Hepatic stellate cell (primary cell): ENCODE measurements around the gene SRD5A2.

Experiments used
- DNase-seq: peaks from one replicate; pipeline ENCODE4 v3.0.0; 2011; ENCODE audit warnings: low spot score

The SRD5A2 gene, protein sequence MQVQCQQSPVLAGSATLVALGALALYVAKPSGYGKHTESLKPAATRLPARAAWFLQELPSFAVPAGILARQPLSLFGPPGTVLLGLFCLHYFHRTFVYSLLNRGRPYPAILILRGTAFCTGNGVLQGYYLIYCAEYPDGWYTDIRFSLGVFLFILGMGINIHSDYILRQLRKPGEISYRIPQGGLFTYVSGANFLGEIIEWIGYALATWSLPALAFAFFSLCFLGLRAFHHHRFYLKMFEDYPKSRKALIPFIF

DNA sequence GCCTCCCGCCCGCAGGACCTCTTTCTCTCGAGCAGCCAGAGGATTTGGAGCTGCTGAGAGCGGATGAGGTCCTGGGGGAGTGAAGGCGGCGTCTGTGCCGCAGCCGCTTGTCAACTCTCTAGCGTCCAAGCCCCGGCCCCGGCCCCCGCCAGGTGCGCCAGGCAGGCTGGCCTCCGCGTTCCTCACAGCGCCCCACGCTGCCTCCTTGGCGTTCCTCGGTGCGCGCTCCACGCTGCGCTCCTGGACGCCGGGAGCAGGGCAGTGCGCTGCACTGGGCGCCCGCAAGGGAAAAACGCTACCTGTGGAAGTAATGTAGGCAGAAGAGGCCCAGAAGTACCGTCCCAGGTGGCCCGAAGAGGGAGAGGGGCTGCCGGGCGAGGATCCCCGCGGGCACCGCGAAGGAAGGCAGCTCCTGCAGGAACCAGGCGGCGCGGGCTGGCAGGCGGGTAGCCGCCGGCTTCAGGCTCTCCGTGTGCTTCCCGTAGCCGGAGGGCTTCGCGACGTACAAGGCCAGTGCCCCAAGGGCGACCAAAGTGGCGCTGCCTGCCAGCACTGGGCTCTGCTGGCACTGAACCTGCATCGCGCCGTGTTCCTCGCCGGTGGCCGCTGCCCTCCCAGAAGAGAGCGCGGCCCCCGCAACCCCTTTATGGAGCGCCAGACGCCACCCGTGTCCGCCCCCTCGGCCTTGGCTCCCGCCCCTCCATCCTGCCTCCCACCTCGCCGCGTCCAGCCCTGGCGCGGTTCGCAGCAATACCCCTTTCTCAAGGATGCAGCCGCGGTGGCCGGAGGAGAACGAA lies at the start of gene SRD5A2:
Gene SRD5A2 (minus strand): TSS at position 618 of the 797 bp plus-strand sequence. CDS start 38 bp downstream, at position 580.
- no peak for DNase-seq

DNA sequence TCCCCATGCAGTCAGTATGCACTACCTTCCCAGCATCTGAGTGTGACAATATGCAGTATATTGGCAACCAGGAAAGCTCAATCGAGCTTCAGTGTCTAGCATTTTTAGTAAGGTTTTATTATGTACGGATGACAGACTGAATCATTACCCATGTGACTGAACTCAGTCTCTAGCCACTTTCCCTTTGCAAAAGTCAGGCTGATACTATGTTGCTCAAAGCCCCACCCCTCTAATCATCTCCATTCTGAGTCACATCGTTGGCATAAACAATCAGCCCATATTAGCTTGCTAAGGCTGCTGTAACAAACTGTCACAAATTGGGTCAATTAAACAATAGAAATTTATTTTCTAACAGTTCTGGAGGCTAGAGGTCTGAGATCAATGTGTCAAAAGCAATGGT lies 25.8 kb upstream of the SRD5A2 start:
- no peak for DNase-seq

DNA sequence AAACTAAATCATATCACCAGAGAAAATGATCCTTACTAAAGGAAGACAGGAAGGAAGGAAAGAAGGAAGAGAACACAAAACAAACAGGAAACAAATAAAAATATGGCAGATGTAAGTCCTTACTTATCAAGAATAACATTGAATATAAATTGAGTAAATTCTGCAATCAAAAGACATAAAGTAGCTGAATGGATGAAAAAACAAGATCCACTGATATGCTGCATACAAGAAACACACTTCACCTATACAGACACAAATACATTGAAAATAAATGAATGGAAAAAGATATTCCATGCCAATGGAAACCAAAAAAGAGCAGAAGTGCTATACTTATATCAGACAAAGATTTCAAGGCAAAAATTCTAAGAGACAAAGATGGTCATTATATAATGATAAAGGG lies 18.0 kb upstream of the SRD5A2 start:
- DNase-seq = no peak

DNA sequence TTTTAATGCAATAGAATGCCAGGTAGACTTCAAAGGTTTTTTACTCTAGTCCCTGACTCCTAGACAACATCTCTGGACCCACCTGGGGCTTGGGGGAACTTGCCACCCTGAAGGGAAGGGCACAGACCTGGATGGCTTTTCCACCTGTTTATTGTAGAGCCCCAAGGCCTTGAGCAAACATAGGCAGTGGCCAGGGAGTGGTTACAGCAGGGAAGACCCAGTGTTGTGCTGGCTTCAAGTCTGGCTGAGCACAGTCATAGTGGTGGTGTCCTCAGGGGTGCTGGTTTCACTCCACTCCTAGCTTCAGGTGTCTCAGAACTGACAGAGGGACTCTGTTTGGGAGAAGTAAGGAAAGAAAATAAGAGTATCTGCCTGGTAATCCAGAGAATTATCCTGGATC lies 5.5 kb upstream of the SRD5A2 start:
- DNase-seq = no peak

- no peak for DNase-seq
These were observed 522 bp upstream of the SRD5A2 start for GRCh38 chr2:31581124-31581795.

DNA sequence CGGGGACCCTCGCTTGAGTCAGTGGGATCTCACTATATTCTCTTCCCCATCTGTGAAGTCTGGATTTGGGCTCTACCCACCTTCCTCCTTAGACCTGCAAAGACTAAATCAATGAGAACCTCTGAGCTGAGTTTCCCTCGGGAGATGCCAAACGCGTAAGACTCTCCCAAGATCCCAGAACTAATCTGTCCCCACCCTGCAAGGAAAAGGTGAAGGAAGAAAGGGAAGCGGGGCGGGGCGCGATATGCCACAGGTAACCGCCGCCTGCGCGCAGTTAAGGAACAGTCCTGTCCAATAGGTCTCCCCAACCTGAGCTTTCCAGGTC lies 780 bp downstream of the SRD5A2 start:
- DNase-seq = no peak

DNA sequence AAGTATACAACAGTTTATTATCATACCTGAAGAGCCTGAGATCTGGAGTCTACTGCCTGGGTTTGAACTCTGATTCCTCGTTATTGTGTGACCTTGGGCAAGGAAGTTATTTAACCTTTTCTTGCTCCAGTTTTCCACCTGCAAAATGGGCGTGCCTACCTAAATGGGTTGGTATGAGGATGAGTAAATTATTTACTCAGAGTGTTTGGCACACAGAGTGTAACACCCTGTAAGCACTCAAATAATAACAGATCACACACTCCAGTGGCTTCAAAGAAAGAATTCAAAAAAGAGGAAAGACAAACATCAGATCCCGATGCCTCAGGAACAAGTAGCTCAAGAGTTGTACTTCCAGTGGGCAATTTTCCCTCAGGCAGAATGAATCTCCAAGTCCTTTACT lies 2.4 kb downstream of the SRD5A2 start:
- DNase-seq = no peak

DNA sequence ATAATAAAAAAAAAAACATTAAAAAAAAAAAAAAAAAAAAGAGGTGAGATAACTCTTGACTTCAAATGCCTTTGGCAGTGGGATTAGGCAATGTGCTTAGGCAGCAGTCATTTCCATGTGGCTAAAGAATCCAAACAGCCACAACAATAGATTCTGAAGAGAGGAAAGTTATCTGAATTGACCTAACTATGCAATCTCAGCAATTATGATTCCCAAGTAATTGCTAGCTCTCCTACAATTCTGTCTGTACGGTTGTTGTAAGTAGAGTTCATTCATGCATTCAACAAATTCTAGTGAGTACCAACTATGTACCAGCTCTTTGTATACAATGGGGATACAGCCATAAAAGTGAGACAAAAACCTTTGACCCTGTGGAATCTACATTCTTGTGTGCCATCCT lies 3.6 kb downstream of the SRD5A2 start:
- no peak for DNase-seq

- no peak for DNase-seq
These were observed 12.0 kb downstream of the SRD5A2 start for GRCh38 chr2:31568585-31569201.

- DNase-seq = no peak
These were observed 13.1 kb downstream of the SRD5A2 start for GRCh38 chr2:31567679-31568078.

DNA sequence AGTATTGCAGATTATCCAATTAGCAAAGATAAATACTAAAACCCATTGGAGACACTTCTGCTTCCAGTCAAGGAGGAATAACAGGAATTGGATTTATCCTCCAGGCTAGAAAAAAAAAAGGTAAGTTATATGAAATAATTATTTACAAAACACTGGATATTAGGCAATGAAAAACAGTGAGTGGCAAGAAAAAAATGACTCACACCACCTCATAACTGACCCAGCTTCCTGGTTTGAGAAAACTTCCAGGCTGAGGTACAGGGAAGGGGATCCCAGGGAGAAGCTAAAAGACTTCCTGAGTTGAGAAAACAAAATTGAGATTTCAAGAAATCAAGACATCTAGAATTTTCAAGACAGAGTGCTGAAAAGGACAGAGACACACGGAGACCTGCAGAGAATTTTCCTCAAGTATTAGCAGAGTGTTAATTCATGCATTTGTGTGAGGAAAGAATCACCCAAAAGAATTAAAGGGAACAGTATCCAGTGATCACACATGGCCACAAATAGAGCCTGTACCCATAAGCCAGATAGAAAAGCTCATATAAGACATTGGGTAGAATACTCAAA lies 17.4 kb downstream of the SRD5A2 start:
- no peak for DNase-seq

DNA sequence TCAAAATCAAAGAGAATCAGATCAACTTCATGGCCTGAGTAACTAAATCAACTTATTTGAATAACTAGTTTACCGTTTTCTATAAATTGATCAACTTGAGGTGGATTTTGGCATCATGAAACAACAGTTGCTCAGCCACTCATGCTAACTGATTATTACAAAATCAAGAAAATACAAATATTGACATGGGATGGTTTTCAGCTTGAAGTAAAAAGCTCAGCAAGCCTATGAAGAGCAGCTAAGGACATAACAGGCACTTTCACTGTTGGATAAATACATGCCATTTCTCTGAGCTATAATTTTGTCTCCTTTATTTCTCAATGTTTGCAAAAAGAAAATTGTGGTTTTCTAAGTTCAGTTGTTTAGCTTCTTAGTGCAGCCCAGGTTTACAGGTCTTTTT lies 18.9 kb downstream of the SRD5A2 start:
- DNase-seq = no peak

DNA sequence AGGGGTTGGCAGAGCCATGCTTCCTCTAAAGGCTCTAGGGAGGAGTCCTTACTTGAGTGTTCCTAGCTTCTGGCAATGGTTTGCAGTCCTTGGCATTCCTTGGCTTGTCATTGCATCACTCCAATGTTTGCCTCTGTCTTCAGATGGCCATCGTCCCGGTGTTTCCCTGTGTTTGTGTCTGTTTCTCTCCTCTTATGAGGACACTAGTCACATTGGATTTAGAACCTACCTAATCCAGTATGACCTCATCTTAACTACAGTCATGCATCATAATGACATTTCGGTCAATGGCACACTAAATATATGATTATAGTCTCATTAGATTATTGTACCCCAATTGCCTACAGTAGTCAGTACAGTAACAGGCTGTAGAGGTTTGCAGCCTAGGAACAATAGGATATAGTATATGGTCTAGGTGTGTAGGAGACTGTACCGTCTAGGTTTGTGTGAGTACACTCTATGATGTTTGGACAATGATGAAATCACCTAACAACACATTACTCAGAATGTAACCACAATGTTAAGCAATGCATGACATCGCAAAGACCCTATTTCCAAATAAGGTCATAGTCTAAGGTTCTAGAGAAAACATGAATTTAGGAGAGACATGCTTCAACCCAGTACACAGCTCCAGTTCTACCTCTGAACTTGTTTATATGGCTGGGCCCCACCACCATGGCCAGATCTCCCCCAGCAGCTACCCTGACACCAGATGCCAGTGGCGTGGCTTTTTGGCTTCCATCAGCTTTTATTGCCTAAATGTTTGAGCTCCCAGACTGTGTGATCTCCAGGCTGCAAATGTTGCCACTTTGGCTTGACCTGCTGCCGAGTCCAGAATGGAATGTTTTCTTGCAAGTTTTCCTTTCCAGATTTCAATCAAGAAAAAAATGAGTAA lies 22.1 kb downstream of the SRD5A2 start:
- no peak for DNase-seq

DNA sequence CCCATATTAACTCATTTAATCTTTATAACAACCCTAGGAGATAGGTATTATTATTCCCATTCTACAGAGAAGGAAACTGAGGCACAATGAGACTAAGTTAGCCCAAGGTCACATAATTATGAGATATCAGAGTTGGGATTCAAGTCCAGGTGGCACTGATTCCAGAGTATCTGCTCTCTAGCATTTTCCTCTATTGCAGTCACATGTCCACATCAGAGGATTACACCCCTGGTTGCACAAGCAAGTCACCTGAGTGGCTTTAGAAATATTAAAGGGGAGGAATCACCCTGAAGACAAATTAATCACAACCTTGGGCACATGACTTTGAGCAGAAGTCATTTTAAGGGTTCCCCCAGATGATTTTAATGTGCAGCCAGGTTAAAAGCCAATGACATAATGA lies 23.8 kb downstream of the SRD5A2 start:
- no peak for DNase-seq

DNA sequence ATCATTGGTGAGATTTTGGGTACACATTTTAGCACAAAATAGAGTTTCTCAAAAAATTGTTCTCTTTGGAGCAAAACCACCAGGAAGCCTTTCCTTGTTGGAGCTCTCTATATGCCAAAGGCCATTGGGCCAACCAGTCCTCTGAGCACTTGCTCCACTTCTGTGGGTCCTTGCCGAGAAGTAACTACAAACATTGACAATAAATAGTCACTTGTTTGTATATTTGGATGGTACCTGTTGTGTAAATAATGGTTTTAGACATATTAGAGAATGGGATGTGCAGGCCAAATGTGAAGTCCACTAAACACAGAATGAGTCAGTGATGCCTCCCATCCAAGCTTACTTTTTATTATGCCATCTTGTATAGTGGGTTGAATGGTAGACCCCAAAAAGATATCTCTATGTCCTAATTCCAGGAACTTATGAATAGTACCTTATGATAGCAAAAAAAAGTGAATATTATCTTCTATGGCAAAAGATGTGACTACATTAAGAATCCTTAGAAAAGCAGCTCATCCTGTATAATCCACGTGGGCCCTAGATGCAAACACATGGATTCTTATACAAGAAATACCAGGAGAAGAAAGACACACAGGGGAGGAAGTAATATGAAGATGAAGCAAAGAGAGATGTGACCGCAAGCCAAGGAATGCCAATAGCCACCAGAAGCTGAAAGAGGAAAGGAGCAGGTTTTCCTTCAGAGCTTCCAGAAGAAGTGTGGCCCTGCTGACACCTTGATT lies 24.6 kb downstream of the SRD5A2 start:
- no peak for DNase-seq

GRCh38 chr2:31553362-31553761 lies 27.4 kb downstream of the SRD5A2 start:
- DNase-seq = no peak

DNA sequence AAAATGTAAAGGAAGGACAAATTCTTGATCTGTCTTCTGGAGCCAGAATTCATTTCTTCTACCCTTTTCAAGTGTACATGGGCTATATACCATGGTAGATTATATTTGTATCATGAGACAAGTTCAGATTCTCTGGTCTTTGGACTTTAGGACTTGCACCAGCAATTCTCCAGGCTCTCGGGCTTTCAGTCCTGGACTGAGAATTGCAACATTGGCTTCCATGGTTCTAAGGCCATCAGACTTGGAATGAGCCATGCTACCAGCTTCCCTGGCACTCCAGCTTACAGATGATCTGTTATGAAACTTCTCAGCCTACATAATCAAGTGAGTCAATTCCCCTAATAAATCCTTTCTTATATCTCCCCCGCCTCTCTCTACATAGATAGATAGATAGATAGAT lies 33.3 kb downstream of the SRD5A2 start:
- DNase-seq = no peak

DNA sequence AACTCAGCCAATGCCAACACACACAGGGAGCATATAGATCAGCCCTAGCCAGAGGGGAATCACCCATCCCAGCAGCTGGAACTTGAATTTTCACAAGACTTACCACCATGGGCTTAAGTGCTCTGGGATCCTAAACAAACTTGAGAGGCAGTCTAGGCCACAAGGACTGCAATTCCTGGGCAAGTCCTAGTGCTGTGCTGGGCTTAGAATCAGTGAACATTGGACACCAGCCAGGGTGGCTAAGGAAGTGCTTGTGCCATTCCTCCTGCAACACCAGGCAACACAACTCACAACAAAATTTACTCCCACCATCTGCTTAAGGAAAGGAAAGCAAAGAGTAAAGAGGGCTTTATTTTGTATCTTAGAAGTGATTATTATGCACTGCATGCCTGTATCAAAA lies 38.9 kb downstream of the SRD5A2 start:
- no peak for DNase-seq

DNA sequence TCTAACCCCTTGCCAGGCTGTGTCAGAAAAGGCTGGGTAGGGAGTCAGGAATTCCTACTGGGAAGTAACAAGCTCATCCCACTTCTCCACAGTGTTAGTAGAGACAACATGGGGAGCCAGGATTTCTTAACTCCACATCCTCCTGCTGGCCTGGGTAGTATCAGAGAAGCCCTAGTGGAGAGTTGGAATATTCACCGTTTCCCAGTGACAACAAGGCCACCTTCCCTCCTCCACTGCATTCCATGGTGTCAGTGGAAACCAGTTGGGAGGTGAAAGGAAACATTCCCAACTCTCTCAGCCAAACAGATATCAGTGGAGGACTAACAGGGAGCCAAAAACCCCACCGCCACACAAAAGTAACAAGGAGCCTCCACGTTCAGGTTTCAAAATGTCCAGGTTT lies 41.2 kb downstream of the SRD5A2 start:
- DNase-seq = no peak

GRCh38 chr2:31535768-31536167 lies 45.0 kb downstream of the SRD5A2 start:
- DNase-seq = no peak

DNA sequence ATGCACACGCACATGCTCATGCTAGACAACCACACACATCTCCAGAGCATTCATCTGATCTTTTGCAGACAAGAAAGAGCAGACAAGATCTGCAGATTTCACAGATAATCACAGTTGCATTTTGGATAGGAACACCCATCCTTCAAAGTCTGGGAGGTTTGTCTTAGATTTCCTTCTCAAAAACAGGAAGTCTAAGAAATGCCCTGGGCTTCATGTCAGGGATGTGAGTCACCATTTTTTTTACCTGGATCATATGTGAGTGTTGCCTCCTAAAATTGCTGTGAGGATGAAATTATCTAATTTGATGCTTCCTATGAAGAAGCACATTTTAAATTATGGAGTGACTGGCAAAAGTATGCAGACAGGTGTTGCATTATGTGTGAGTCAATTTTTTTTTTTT lies 46.1 kb downstream of the SRD5A2 start:
- DNase-seq = no peak
